GM03348 (cell line): ENCODE data around the gene KIAA0825.
A peak's percentile ranks its signal among the peaks of the same experiment; 100 is the strongest.

Experiments used
- DNase-seq: peaks from one replicate; pipeline ENCODE4 v3.0.0; 2012; ENCODE audit warnings: low spot score

Gene KIAA0825

DNA sequence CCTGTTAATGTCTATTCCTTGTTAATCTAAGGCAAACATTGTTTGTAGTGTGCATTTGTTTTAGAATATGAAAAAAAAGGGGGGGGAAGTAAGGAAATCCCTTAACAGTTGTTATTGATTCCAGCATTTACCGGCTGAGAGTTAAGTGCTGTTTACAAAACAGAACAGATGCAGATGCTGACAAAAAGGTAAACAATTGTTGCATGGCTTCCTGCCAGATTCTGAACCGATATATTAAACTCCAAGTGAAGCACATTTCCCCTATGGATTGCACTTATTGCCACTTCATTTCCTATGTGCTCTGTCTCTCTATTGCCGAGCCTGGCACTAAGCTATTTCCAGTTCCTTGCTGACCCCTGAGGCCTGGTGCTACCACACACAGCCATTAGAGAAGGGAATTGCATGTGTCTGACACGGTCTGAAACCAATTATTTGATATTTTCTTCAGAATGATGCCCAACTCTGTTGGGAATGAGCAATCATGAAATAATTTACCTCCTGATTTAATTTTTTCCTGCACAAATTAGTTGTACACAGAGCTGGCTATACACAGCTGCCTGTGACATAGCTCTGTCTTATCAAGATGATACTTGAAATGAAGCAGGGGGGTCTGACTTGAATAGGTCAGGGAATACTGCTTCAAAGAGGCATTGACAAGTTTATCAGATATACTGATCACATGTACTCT lies 109.8 kb downstream of the KIAA0825 start:
- DNase-seq = no peak

- DNase-seq = peak; percentile 29
Observed at GRCh38 chr5:94505327-94506068, 112.9 kb downstream of the KIAA0825 start.

- no peak for DNase-seq
Observed at GRCh38 chr5:94503677-94504076, 114.7 kb downstream of the KIAA0825 start.

GRCh38 chr5:94501365-94501764 lies 117.0 kb downstream of the KIAA0825 start:
- no peak for DNase-seq

DNA sequence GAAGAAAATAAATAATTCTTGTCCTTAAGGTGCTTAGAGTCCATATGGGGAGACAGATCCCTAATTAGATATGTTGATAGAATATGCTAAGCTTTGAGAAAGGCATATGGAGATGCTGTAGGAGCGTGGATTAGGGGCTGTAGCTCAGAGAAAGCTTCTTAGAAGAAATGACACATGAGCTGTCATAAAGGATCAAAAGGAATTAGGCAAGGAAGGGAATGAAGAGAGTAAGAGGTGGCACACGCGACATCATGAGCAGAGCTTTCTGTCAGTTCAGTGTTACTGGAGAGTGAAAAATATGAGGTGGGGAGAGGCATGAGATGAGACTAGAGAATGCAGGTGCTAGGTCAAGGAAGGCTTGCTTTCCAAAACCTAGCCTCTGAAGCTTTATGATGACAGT lies 118.6 kb downstream of the KIAA0825 start:
- DNase-seq = no peak

- DNase-seq = no peak
Observed at GRCh38 chr5:94498199-94498598, 120.2 kb downstream of the KIAA0825 start.

DNA sequence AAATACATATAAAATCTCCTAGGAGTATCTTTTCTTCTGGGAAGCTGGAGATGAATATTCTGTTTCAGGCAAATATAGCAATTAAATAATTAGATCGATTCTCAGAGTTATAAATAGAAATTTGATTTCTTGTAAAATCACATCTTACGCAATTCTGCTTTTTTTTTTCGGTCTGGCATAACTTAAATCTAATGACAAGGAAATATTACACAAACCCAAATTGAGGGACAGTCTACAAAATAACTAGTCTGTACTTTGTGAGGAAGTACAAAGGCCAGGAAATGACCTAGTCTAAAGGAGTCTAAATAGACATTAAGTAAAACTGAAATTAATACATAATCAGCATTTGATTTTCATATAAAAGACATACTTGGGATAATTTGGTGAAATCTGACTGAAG lies 133.3 kb downstream of the KIAA0825 start:
- no peak for DNase-seq

DNA sequence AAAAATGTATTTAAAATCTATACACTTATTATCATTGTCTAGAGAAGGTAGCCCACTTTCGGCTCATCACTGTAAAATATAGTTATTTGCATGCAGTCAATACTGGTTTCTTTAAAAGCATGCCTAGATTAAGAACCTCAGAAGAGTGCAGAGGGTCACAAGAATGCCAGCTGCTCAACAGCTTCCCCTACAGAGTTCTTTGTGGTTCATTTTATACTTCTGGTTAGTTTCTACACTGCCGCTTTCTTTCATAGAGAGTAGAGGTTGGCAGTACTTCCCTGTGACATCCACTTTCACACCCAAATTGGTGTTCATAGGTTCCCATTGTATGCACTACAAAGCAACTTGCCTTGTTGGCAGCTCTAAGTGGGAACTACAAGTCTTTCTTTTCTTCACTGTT lies 137.3 kb downstream of the KIAA0825 start:
- DNase-seq = no peak

DNA sequence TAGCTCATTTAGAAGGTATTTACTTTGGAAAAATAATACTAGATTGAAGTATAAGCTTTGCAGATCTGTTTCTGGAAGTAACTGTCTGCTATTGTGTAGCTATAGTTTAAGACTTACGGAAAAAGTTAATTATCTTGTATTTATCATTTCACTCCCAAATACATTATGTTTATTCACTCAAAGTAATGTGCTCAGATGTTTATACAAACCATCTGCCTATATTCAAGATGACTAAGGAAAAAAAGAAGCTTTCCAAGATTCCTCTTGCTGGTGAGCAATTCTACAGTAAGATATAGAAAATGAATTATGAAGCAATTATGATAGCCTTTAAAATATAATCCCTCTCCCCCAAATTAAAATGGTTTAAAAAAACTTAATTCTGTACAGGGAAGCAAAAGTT lies 137.9 kb downstream of the KIAA0825 start:
- no peak for DNase-seq

- peak; percentile 9 for DNase-seq
Observed at GRCh38 chr5:94473936-94474335, 144.5 kb downstream of the KIAA0825 start.

DNA sequence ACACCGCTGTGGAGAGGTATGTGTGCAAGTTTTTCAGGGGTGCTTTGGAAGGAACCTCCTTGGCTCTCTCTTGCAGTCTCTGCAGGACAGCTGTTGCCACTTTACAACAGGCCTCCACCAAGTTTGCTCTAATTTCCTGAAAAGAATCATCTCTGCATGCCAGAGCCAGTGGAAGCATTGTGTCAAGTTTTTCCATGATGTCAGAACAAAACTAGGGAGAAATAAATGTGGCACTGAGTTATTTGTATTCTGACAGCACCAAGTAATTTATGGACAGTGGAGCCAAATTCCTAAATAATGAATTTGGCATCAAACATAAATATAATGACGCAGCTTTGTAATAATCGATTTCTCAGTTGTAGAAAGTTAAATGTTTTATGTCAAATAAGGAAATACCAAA lies 146.9 kb downstream of the KIAA0825 start:
- peak; percentile 19 for DNase-seq

DNA sequence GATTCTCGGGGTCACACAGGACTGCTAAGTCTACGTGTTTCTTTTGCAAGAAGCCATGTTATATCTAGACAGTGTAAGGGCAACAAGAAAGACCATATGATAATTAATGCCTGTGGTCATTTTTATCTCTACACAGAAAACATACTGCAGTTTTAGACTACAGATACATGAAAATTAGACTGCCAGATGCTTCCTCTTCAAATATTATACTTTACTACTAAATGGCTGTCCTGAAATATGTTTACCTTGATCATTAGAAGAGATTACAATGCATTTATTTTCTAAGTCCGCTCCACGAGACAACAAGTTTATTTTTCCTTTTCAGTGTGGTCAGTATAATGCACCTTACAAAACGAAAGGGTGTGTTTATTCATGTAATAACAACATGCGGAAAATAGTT lies 147.6 kb downstream of the KIAA0825 start:
- DNase-seq = no peak

DNA sequence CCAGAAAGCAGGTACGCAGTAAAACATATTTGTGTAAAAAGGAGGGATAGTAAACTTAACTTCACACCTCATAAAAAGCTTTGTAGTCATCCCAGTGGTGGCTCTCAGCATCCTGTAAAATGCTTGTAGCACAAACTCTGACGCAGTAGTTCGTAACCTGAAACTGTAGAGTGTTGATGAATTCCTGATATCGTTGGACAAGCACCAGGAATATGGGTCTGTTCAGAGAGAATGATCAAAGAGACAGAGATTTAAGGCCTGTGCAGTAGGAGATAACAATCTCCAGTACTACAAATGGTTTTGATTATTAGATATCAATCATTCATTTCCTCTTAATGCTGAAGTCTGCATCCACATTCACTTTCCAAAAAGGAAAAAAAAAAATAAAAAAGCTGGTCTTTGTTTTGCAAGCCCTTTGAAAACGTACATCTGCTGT lies 148.5 kb downstream of the KIAA0825 start:
- DNase-seq = peak; percentile 28

DNA sequence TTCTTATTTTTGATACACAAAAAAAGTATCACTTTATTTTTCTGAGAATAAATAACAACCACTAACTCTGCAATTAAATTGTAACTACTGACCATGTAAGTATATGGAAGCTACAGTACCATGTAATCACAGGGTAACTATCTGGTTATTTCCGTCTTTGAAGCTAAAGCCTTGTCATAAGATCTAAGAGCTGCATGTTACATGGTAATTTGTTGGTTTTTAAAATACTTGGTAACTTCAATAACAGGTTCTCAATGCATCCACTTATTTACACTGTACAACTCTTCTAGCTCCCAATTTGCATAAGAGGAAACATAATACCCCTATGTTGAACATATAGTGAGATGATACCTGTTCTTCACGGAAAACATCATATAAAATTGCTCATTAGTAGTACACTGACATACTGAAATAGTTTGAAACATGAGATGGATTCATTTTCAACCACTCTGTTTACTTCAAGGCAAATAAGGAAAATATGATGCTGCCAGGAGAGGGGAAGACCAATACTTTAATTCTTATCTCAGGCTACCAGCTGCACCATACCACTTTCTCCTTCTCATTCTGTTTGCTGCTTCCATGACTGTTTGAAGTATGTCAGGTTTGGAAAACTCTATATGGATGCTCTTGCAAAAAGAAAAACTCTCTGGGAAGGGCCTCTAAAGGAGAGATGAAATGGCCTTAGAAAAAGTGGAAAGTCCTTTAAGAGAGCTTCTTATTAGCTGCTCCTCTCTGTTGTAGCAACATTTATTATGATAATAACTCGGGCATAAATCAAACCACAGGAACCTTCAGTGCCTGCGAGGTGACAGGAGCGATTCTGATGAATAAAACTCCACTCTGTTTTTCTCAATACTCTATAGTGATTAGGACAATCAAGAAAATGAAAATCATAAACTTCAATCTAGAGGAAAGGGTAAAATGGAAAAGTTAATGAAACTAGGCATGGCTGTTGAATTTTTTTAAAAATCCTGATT lies 150.2 kb downstream of the KIAA0825 start:
- no peak for DNase-seq

GRCh38 chr5:94467346-94467953 lies 151.0 kb downstream of the KIAA0825 start:
- DNase-seq = no peak

GRCh38 chr5:94463739-94464138 lies 154.7 kb downstream of the KIAA0825 start:
- DNase-seq = peak; percentile 67

DNA sequence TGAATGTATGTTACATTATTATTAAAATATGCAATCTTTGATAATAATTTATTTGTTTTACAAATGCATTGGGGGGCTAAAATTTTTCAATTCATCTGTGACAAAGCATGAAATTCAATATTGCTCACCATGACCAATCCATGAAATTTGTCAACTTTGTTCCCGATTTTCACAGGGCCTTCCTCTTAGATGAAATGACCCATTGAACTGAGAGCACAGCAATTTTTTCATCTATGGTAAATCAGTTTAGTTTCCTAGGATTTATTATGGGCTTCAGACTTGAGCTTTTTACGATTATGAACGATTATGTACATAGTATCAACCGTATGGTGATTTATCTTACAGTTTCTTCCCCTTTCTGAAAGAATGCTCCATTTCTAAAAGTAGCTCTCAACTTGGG lies 157.3 kb downstream of the KIAA0825 start:
- DNase-seq = no peak

DNA sequence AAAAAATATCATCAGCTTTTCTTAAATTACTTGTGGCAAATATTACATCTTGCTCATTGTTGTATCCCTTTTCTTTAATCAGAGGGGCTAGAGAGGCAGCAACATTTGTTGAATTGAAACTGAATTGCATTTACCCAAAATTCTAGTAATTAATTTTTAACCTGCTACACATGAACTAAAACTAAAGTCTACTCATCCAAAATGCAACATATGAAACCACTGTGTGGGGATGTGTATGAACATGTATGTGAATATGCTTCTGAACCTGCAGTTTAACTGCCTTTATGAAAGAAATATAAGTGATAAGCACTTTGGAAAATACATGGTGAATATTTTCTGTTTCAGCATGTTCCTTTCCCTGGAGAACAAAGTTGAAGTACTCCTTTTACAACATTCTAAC lies 158.5 kb downstream of the KIAA0825 start:
- DNase-seq = no peak

DNA sequence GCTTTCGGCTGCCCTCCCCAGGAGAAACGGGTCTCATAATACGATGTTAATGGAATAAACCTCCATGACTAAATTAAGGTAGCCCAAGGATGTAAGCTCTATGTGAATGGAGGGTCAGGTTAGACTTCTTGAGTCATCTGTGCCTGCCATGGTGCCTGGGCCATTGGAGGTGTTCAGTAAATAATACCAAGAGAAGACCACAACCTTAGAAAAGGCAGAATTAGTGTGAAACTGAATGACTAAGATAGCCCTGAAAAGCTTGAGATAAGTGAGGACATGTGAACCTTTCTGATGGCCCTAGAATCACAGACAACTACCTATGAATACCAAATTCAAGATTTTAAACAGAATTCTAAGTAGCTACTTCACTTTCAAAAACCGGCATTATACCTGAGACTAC lies 160.6 kb downstream of the KIAA0825 start:
- DNase-seq = no peak

- no peak for DNase-seq
Observed at GRCh38 chr5:94445726-94446125, 172.7 kb downstream of the KIAA0825 start.

GRCh38 chr5:94442991-94443390 lies 175.4 kb downstream of the KIAA0825 start:
- DNase-seq = no peak

- no peak for DNase-seq
Observed at GRCh38 chr5:94442076-94442475, 176.3 kb downstream of the KIAA0825 start.
